Measurements from ENCODE around the gene MLH1.

DNA sequence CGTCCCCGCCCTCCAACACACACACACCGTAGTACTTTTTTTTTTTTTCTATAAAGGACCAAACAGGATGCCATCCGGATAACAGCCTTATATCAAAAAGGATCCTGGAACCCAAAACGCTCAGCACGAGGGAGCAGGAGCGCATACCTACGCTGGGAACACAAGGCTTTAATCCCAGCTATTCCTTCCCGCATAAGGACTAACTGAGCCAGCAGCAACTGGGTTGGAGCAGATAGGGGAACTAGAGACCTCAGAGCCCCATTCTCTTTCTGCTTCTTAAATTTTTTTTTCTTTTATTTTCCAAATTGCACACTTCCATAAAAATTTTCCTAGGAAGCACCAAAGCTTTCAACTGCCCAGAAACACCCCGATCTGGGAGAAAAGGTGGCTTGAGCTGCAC lies 49.7 kb upstream of the MLH1 start:
- TF ChIP-seq, protein P1, sequence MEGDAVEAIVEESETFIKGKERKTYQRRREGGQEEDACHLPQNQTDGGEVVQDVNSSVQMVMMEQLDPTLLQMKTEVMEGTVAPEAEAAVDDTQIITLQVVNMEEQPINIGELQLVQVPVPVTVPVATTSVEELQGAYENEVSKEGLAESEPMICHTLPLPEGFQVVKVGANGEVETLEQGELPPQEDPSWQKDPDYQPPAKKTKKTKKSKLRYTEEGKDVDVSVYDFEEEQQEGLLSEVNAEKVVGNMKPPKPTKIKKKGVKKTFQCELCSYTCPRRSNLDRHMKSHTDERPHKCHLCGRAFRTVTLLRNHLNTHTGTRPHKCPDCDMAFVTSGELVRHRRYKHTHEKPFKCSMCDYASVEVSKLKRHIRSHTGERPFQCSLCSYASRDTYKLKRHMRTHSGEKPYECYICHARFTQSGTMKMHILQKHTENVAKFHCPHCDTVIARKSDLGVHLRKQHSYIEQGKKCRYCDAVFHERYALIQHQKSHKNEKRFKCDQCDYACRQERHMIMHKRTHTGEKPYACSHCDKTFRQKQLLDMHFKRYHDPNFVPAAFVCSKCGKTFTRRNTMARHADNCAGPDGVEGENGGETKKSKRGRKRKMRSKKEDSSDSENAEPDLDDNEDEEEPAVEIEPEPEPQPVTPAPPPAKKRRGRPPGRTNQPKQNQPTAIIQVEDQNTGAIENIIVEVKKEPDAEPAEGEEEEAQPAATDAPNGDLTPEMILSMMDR (IDR thresholded peaks at IDR 0.05) = no peak
- TF ChIP-seq EP300 (IDR thresholded peaks at IDR 0.05) (no peak), POLR2A (IDR thresholded peaks at IDR 0.05; ENCODE audit: low read depth) (no peak), POLR2AphosphoS5 (IDR thresholded peaks at IDR 0.05) (no peak)
